ENCODE data around the gene SPOP. TPM values are rescaled to one million over a fixed set of nuclear protein-coding genes. Genes with fewer than 3 reads are reported as not detected.

SPOP gene
- total and polyA plus RNA-seq, 9 of the 15 experiments (the other 6 are each of a cell fraction or from before 2014, with no cell fraction given) = 34.2 to 65.9 (median 39.7) TPM

DNA sequence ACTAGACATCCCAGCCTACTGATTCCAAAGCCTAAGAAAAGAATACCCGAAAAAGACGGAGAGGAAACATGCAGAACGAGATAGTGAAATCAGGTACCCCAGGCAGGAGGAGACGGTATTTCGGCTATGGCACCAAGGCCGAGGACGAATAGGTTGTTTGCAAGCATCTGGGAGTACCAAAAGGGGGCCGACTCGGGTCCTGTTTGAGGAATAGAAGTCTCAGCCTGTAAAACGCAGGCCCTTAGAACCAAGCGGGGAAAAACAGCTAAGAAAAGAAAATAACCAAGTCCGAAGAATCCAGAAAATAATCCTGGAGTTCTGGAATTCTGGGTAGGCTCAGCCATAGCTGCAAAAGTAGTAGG lies 29.3 kb upstream of the SPOP start:
- ChIA-PET POLR2A (interaction anchor here (0.5 to 3.5 kb wide), 15 partner anchors 8 to 487 kb away, joined by 3 to 23 read pairs (median 4); partner anchors contain the start of genes FAM117A, SPOP and TAC4), CTCF (ENCODE audit: low intra/inter-chr PET ratio) (interaction anchor here (1.0 to 2.6 kb wide), 4 partner anchors 12 to 137 kb away, joined by 4 to 19 read pairs (median 10); no protein-coding TSS in a partner anchor)
- peak; percentile 19 for FAIRE-seq
- H3K4me3 ChIP-seq = peak overlapping the region; percentile 85
- in situ Hi-C loops (cut with MboI) = loop anchor here (5.0 kb wide), 3 partner anchors 80 to 295 kb away; partner anchors contain the start of genes KAT7 and TAC4
- peak overlapping the region; percentile 97 to 99 for H3K9ac ChIP-seq (ENCODE audit: insufficient read depth in 1 of 2, low read depth in 2 of 2, low read length in 2 of 2)
- peaks cover 65% of the 10 kb centered on the region; the same call in 2 of the 3 replicates for H3K36me3 ChIP-seq (ENCODE audit: control insufficient read depth, insufficient read depth, low read length)
- BruUV-seq (replicated peaks) = no TSS peak
- peak overlapping the region; percentile 98 for H3K27ac ChIP-seq (ENCODE audit: extremely low read depth, low read depth, low read length)
- DNase-seq (ENCODE audit: extremely low read depth in 1 of 4, low spot score in 3 of 4) = peak in 2 of 4 experiments; percentile 28 to 45
- no peak for ATAC-seq
- no peaks in the 10 kb centered on the region for H3K27me3 ChIP-seq (ENCODE audit: control insufficient read depth in 2 of 2, insufficient read depth in 2 of 2, low read length in 2 of 2)
- peaks cover 17% of the 10 kb centered on the region for H3K79me2 ChIP-seq (ENCODE audit: control insufficient read depth, insufficient read depth, low read length)
- H3K4me1 ChIP-seq (replicated peaks in 1 of 2; ENCODE audit: control insufficient read depth in 2 of 2, insufficient read depth in 2 of 2, low read length in 2 of 2) = peaks cover 6 to 18% of the 10 kb centered on the region in 2 experiments; a peak in 4 of 5 replicates
- intact Hi-C loops (cut with micrococcal nuclease) = loop anchor here (5.0 kb wide), 1 partner anchor 145 kb away; no protein-coding TSS in a partner anchor
- 0% methylated on average over 12 of the region's 12 CpGs for WGBS (ENCODE audit: insufficient coverage, low coverage, missing lambda C conversion rate)
- H4K20me1 ChIP-seq (replicated peaks; ENCODE audit: control insufficient read depth, insufficient read depth, low read length) = no peaks in the 10 kb centered on the region
- no peaks in the 10 kb centered on the region for H3K9me3 ChIP-seq (replicated peaks; ENCODE audit: control insufficient read depth, insufficient read depth, low read depth, low read length)
- no peaks in the 10 kb centered on the region for H3K9me1 ChIP-seq (ENCODE audit: control insufficient read depth, insufficient read depth, low read length)
- H2AFZ ChIP-seq (ENCODE audit: low read depth, low read length) = peak overlapping the region; percentile 94
- no peak for TF ChIP-seq ZBTB8A (IDR thresholded peaks at IDR 0.05; ENCODE audit: partially characterized antibody)
- TF ChIP-seq, protein P1, sequence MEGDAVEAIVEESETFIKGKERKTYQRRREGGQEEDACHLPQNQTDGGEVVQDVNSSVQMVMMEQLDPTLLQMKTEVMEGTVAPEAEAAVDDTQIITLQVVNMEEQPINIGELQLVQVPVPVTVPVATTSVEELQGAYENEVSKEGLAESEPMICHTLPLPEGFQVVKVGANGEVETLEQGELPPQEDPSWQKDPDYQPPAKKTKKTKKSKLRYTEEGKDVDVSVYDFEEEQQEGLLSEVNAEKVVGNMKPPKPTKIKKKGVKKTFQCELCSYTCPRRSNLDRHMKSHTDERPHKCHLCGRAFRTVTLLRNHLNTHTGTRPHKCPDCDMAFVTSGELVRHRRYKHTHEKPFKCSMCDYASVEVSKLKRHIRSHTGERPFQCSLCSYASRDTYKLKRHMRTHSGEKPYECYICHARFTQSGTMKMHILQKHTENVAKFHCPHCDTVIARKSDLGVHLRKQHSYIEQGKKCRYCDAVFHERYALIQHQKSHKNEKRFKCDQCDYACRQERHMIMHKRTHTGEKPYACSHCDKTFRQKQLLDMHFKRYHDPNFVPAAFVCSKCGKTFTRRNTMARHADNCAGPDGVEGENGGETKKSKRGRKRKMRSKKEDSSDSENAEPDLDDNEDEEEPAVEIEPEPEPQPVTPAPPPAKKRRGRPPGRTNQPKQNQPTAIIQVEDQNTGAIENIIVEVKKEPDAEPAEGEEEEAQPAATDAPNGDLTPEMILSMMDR (IDR thresholded peaks at IDR 0.05 in 2 of 3, conservative IDR thresholded peaks at IDR 0.05 in 1 of 3; ENCODE audit: insufficient read depth in 2 of 3, low read depth in 1 of 3, low read length in 3 of 3) = peak in 1 of 3 experiments; percentile 9; a peak in 1 of 6 replicates
- H3K4me2 ChIP-seq (ENCODE audit: insufficient read depth, low read length) = peak overlapping the region; percentile 86
